Chondrocyte (in vitro differentiated cells): Measurements from ENCODE around the gene IGF1R. TPM values are rescaled to one million over a fixed set of nuclear protein-coding genes. Genes with fewer than 3 reads are reported as not detected.

Experiments used
- DNase-seq: peaks from one replicate; pipeline ENCODE4 v3.0.0; 2021; ENCODE audit warnings: mixed read lengths, low spot score
- H3K27ac Mint-ChIP-seq: one replicate; pipeline ENCODE4 v1.8.0; 2021; ENCODE audit warnings: mild to moderate bottlenecking, moderate library complexity, mixed read lengths; ENCODE audit not compliant: unreplicated experiment
- H3K27me3 Mint-ChIP-seq: 2 replicates; pipeline ENCODE4 v1.8.0; 2021; ENCODE audit warnings: low read depth, mixed read lengths
- H3K36me3 Mint-ChIP-seq: 2 replicates; pipeline ENCODE4 v1.8.0; 2021; ENCODE audit warnings: low read depth, mixed read lengths
- H3K4me1 Mint-ChIP-seq: 2 replicates; pipeline ENCODE4 v1.8.0; 2021; ENCODE audit warnings: low read depth, mild to moderate bottlenecking, mixed read lengths
- H3K4me3 Mint-ChIP-seq: one replicate; pipeline ENCODE4 v1.8.0; 2021; ENCODE audit warnings: mild to moderate bottlenecking, moderate library complexity, mixed read lengths; ENCODE audit not compliant: unreplicated experiment
- H3K9me3 Mint-ChIP-seq: 2 replicates; pipeline ENCODE4 v1.8.0; 2021; ENCODE audit warnings: low read depth, mixed read lengths
- total RNA-seq: library from RNA; stranded (reverse); gene quantifications from 3 replicates; pipeline ENCODE4 v1.2.1, GENCODE V29; 2021
- TF ChIP-seq, protein P1 (sequence below): fragments of 200-600 bp; sonication (generic); IDR thresholded peaks from 2 replicates; pipeline ENCODE4 v1.5.0; 2021; ENCODE audit warnings: antibody characterized with exemption, mild to moderate bottlenecking, moderate library complexity

The IGF1R gene
- total RNA-seq, 1 donor from 2014 or later, result 119 TPM

DNA sequence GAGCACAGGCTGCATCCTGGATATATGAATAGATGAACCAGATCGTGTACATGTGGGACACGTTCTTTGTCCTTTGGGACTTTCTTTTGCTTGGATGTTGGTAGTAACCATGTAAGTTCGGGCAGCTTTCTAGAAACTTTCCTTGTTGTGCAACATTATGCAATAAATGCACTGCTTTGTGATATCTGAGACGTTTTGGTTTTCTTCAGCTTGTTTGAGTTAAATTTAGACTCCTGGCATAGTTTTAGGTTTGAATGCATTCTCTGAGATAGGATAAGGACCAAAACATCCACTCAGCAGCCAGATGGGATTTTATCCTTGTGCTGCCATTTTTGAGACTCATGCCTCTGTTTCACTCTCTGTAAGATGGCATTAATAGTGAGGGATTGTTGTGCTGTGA is 158.9 kb downstream of the IGF1R start:
- H3K27ac Mint-ChIP-seq, result peak overlapping the region; percentile 71
- DNase-seq, result no peak
- H3K4me3 Mint-ChIP-seq, result no peak overlapping the region
- TF ChIP-seq, protein P1, sequence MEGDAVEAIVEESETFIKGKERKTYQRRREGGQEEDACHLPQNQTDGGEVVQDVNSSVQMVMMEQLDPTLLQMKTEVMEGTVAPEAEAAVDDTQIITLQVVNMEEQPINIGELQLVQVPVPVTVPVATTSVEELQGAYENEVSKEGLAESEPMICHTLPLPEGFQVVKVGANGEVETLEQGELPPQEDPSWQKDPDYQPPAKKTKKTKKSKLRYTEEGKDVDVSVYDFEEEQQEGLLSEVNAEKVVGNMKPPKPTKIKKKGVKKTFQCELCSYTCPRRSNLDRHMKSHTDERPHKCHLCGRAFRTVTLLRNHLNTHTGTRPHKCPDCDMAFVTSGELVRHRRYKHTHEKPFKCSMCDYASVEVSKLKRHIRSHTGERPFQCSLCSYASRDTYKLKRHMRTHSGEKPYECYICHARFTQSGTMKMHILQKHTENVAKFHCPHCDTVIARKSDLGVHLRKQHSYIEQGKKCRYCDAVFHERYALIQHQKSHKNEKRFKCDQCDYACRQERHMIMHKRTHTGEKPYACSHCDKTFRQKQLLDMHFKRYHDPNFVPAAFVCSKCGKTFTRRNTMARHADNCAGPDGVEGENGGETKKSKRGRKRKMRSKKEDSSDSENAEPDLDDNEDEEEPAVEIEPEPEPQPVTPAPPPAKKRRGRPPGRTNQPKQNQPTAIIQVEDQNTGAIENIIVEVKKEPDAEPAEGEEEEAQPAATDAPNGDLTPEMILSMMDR, result no peak
- H3K4me1 Mint-ChIP-seq, result peaks cover 49% of the 10 kb centered on the region
- no peaks in the 10 kb centered on the region for H3K27me3 Mint-ChIP-seq
- no peaks in the 10 kb centered on the region for H3K36me3 Mint-ChIP-seq
- no peaks in the 10 kb centered on the region for H3K9me3 Mint-ChIP-seq

DNA sequence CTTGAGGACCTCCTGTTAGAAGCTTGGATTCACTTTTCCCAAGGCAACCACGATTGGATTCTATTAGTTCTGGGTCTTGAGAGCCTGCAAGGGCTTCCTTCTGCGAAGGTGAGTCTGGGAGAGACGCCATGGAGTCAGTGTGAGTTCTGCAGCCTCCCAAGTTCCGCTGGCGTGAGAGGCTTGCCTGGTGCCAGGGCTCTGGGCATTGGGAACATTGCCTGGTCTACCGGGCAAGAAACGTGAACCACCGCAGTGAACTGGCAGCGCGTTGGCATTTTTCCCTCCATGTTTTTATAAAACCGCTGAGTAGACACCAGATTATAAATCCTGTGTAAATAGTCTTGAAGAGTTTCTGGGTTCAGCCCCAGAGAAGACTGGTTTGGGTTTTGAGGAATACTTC is 160.9 kb downstream of the IGF1R start:
- TF ChIP-seq, protein P1, result no peak
- Mint-ChIP-seq H3K4me3 (no peak overlapping the region), H3K27me3 (no peaks in the 10 kb centered on the region), H3K36me3 (no peaks in the 10 kb centered on the region), H3K4me1 (peaks cover 41% of the 10 kb centered on the region), H3K9me3 (no peaks in the 10 kb centered on the region), H3K27ac (no peak overlapping the region)
- DNase-seq, result no peak

DNA sequence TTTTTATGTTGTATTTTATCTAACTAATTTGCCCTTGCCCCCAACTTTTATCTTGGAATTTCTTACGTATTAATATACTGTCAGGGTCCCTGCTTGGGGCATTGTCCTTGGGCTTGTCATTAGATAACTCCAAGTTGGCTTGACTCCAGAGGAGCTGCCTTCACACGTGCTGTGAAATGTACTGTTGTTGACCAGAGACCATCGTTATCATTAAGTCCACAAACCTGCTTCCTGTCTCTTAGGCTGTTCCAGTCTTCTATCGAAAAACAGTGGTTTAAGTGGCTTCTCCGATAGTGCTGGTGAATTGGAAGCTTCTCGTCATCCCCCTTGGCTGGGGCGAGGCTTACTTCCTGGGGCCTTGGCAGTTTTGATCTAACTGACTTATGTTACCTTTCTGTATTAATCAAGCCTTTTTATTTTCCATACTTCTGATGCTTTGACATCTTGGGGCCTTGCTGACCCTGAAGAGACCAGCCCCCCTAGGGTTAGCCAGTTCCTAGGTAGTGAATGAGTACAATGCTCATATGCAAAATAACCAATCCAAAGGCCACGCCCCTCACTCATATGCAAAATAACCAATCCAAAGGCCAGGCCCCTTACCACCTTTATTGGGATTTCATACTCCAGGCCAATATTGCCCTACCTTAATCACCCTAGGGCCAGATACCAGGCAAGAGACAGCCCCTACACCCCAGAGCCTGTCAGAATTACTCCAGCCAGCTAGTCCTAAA is 164.5 kb downstream of the IGF1R start:
- TF ChIP-seq, protein P1, result no peak
- no peak for DNase-seq
- H3K4me1 Mint-ChIP-seq, result peaks cover 17% of the 10 kb centered on the region
- H3K27me3 Mint-ChIP-seq, result no peaks in the 10 kb centered on the region
- no peak overlapping the region for H3K27ac Mint-ChIP-seq
- H3K36me3 Mint-ChIP-seq, result peaks cover 1% of the 10 kb centered on the region
- no peaks in the 10 kb centered on the region for H3K9me3 Mint-ChIP-seq
- H3K4me3 Mint-ChIP-seq, result no peak overlapping the region

DNA sequence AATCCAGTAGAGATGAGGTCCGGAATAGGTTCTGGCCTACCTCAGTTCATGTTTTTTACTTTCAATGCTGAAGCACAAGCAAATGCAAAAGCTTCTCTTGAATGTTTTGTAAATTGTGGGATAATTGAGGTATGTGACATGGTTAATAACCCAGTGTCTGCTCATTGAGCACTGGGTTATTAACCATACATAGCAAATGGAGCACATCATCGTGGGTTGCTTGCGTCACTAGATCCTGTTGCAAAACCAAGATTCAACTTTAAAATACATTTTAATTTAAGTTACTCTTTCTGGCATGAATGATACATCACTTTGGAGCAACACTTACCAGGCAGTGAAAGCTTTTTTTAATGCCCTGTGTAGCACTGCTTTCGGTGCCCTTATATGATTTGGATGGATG is 165.6 kb downstream of the IGF1R start:
- DNase-seq, result no peak
- Mint-ChIP-seq H3K9me3 (no peaks in the 10 kb centered on the region), H3K27me3 (no peaks in the 10 kb centered on the region), H3K4me1 (peaks cover 15% of the 10 kb centered on the region), H3K27ac (no peak overlapping the region), H3K4me3 (no peak overlapping the region), H3K36me3 (peaks cover 1% of the 10 kb centered on the region)
- TF ChIP-seq, protein P1, result no peak

DNA sequence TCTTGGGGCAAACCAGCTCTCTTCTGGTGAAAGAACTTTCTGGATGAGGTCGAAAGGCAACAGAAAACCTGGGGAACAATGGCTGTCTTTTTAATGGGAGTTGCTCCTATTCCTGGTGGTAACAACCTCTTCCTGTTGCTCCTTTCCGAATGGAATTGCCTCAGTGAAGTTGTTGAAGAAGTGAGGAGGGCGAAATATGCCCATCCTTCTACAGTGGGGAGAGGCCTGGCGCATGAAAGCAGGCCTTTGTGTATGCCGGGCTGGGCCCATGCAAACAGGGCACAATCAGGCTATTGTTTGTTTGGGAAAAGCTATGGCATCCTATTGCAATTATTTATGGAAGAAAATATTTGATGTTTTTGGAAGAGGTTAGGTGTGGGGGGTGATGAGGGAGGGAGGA is 166.9 kb downstream of the IGF1R start:
- H3K4me3 Mint-ChIP-seq, result no peak overlapping the region

More for the DNA sequence above, 166.9 kb downstream of the IGF1R start:
- no peak for DNase-seq
- TF ChIP-seq, protein P1, result no peak
- Mint-ChIP-seq H3K4me1 (peaks cover 5% of the 10 kb centered on the region), H3K9me3 (no peaks in the 10 kb centered on the region), H3K36me3 (peaks cover 1% of the 10 kb centered on the region), H3K27me3 (no peaks in the 10 kb centered on the region), H3K27ac (no peak overlapping the region)
